A549 (cell line): ENCODE measurements around the gene TSPAN14. TPM values are rescaled to one million over a fixed set of nuclear protein-coding genes. Genes with fewer than 3 reads are reported as not detected.
"Not testable (repeated sequence)": the region's sequence is repeated elsewhere in the genome, so short reads cannot be mapped to it uniquely, and the experiment has no call there.

Experiments used
- ATAC-seq, 2 experiments: fragments of 200-7000 bp in 1 of 2; fragments of >200 bp in 1 of 2; cut with Nextera tagmentation in 1 of 2; cut with Tn5 transposase in 1 of 2; 3 replicates each; pipeline versions ENCODE4 v1.8.0 to v1.9.1; 2018 to 2020; ENCODE audit warnings: mild to moderate bottlenecking in 1 of 2, moderate library complexity in 1 of 2
- CTCF ChIA-PET: fragments of 300-600 bp; sonication (Branson Sonifier 250); formaldehyde crosslinking; extraction: SDS; loops from one replicate; lab custom pipeline; 2021; ENCODE audit warnings: antibody characterized with exemption, inconsistent platforms; lab: Yijun Ruan, JAX
- POLR2A ChIA-PET: fragments of 350-600 bp; formaldehyde crosslinking; extraction: SDS; loops from one replicate; lab custom pipeline; 2021; ENCODE audit warnings: antibody characterized with exemption, inconsistent platforms; lab: Yijun Ruan, JAX
- DNase-seq, 2 experiments: peaks; one replicate each; pipeline versions ENCODE4 v3.0.0 to v3.0.0-alpha.2; 2011 to 2016; ENCODE audit warnings: low read depth in 1 of 2, low spot score in 1 of 2
- FAIRE-seq: peaks from 2 replicates; lab custom pipeline; 2011; peaks lifted over from hg19 to GRCh38; lab: Jason Lieb, UNC
- H3K27ac ChIP-seq, 2 experiments: fragments of >200 bp; sonication (Bioruptor Twin); formaldehyde crosslinking; 3 replicates each; pipeline ENCODE4 v1.5.1; 2016 to 2017
- H3K4me1 ChIP-seq: fragments of >200 bp; sonication (Bioruptor Twin); formaldehyde crosslinking; 3 replicates; pipeline ENCODE4 v1.6.1; 2016
- H3K4me2 ChIP-seq: fragments of >200 bp; sonication (Bioruptor Twin); formaldehyde crosslinking; 3 replicates; pipeline ENCODE4 v1.6.1; 2016
- H3K4me3 ChIP-seq: fragments of >200 bp; sonication (Bioruptor Twin); formaldehyde crosslinking; 3 replicates; pipeline ENCODE4 v1.5.1; 2016
- H3K9me3 ChIP-seq: fragments of >200 bp; sonication (Bioruptor Twin); formaldehyde crosslinking; 3 replicates; pipeline ENCODE4 v1.6.1; 2016
- BHLHE40 ChIP-seq: IDR thresholded peaks from 2 replicates; pipeline ENCODE4 v1.6.1; 2012; ENCODE audit warnings: low read depth, low read length, inconsistent platforms
- CBX2 ChIP-seq: fragments of 200-600 bp; sonication (generic); IDR thresholded peaks from 2 replicates; pipeline ENCODE4 v1.6.1; 2016; ENCODE audit warnings: low read depth, mild to moderate bottlenecking, borderline replicate concordance
- CBX8 ChIP-seq: fragments of 200-600 bp; sonication (generic); IDR thresholded peaks from 2 replicates; pipeline ENCODE4 v1.6.1; 2016
- EHF ChIP-seq: fragments of 250-450 bp; sonication (Bioruptor Pico); IDR thresholded peaks from 2 replicates; pipeline ENCODE4 v1.5.0; 2020; ENCODE audit warnings: mild to moderate bottlenecking
- ELK1 ChIP-seq: fragments of 150-350 bp; IDR thresholded peaks from 2 replicates; pipeline ENCODE4 v1.6.1; 2014; ENCODE audit warnings: low read depth, mild to moderate bottlenecking, low read length
- FOSB ChIP-seq: fragments of 250-450 bp; sonication (Bioruptor Pico); IDR thresholded peaks from 2 replicates; pipeline ENCODE4 v1.5.0; 2020; ENCODE audit warnings: mild to moderate bottlenecking, moderate library complexity
- HES2 ChIP-seq: fragments of >200 bp; sonication (Bioruptor Twin); formaldehyde crosslinking; IDR thresholded peaks from 2 replicates; pipeline ENCODE4 v1.6.1; 2016
- HEYL ChIP-seq: fragments of 250-450 bp; sonication (Bioruptor Pico); IDR thresholded peaks from 2 replicates; pipeline ENCODE4 v1.8.0; 2021; ENCODE audit warnings: mild to moderate bottlenecking, moderate library complexity
- HMGXB4 ChIP-seq: fragments of 250-450 bp; sonication (Bioruptor Pico); IDR thresholded peaks from 2 replicates; pipeline ENCODE4 v1.5.0; 2021; ENCODE audit warnings: mild to moderate bottlenecking, moderate library complexity, borderline replicate concordance
- HOXA7 ChIP-seq: fragments of 250-450 bp; sonication (Bioruptor Pico); IDR thresholded peaks from 2 replicates; pipeline ENCODE4 v1.5.0; 2020; ENCODE audit warnings: mild to moderate bottlenecking, moderate library complexity
- HOXB5 ChIP-seq: fragments of 250-450 bp; sonication (Bioruptor Pico); IDR thresholded peaks from 2 replicates; pipeline ENCODE4 v1.5.0; 2020; ENCODE audit warnings: mild to moderate bottlenecking, moderate library complexity
- MAX ChIP-seq: IDR thresholded peaks from 2 replicates; pipeline ENCODE4 v1.6.1; 2012
- MAZ ChIP-seq: fragments of 150-350 bp; IDR thresholded peaks from 2 replicates; pipeline ENCODE4 v1.6.1; 2014; ENCODE audit warnings: antibody characterized with exemption, low read depth, low read length, borderline replicate concordance
- NFE2L2 ChIP-seq: fragments of 150-350 bp; conservative IDR thresholded peaks from 2 replicates; pipeline ENCODE4 v1.6.1; 2014; ENCODE audit warnings: low read length
- POLR2A ChIP-seq: IDR thresholded peaks from 2 replicates; pipeline ENCODE4 v1.6.1; 2012; ENCODE audit warnings: mild to moderate bottlenecking, low read length
- POLR2AphosphoS2 ChIP-seq: conservative IDR thresholded peaks from 2 replicates; pipeline ENCODE4 v1.6.1; 2012; ENCODE audit warnings: low read length, improper control_type of control experiment, inconsistent platforms
- RFX5 ChIP-seq: fragments of 450-650 bp; IDR thresholded peaks from 2 replicates; pipeline ENCODE4 v1.7.1; 2014; ENCODE audit warnings: antibody characterized with exemption, mild to moderate bottlenecking, moderate library complexity
- WGBS: methylation state at CpG from one replicate; pipeline ENCODE4 v1.1.6; 2017; ENCODE audit errors: missing lambda C conversion rate; 5-methylcytosine and 5-hydroxymethylcytosine counted together
- polyA plus RNA-seq, 4 experiments: library from polyadenylated mRNA; depleted of rRNA in 3 of 4; stranded (reverse); fragments of >200 nt; fragmentation: RNase III in 1 of 4; extraction: RNeasy Plus Mini Kit Qiagen cat#74134 plus additional on column Dnase treatment in 1 of 4; gene quantifications; 2 replicates in 3 of 4; 3 replicates in 1 of 4; pipeline ENCODE4 v1.2.3, GENCODE V29; 2011 to 2017
- TF ChIP-seq, protein P1 (sequence below): fragments of 250-450 bp; sonication (Bioruptor Pico); IDR thresholded peaks from 2 replicates; pipeline ENCODE4 v1.5.0; 2020; ENCODE audit warnings: low read depth, mild to moderate bottlenecking, moderate library complexity
- TF ChIP-seq, protein P2 (sequence below): fragments of 200-600 bp; sonication (generic); IDR thresholded peaks from 2 replicates; pipeline ENCODE4 v1.6.1; 2016; ENCODE audit warnings: antibody characterized with exemption, mild to moderate bottlenecking, moderate library complexity

Gene TSPAN14
- polyA plus RNA-seq, 2 of the 4 experiments (the other 2 are of a cell fraction): 87.0 to 124 TPM

DNA sequence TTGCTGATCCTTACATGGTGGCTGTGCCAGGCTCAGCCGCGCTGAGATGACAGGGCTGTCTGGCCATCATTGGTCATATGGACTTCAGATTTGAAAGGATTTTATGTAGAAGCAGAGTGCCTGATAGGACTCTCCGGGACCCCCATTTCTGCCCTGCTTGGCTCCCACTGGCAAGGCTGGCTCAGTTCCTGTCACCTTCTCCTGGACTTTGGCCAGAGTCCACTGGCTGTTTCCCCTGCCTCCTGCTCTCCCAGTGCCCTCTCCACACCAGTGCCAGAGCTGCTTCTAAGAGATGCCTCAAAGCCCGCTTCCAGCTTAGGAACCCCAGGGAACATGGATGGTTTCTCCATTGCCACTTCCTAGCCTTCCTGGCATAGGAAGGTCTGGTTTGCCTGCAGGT is 78.5 kb downstream of the TSPAN14 start:
- H3K27ac ChIP-seq: peak overlapping the region; percentile 6 to 69
- TF ChIP-seq CBX2: no peak
- no peak for TF ChIP-seq MAZ
- TF ChIP-seq RFX5: no peak
- TF ChIP-seq ELK1: no peak
- no peak for TF ChIP-seq EHF (CRISPR knock-in tag)
- TF ChIP-seq HEYL (CRISPR knock-in tag): no peak
- no peak for TF ChIP-seq CBX8
- no peak for TF ChIP-seq BHLHE40
- TF ChIP-seq HES2: no peak
- no peak for TF ChIP-seq HOXB5
- TF ChIP-seq NFE2L2: no peak
- no peak for TF ChIP-seq HOXA7
- H3K4me2 ChIP-seq: 0 out of 3 replicates have a peak overlapping the region, but pooled peaks have one; percentile 23
- DNase-seq (no peak), FAIRE-seq (no peak), ATAC-seq (no peak)
- WGBS: 91% methylated on average over 4 of the region's 4 CpGs
- H3K4me3 ChIP-seq: no peak overlapping the region
- no peaks in the 10 kb centered on the region for H3K9me3 ChIP-seq
- H3K4me1 ChIP-seq: peaks cover 48% of the 10 kb centered on the region
- CTCF ChIA-PET: interaction anchor here (1.4 to 9.3 kb wide), 3 partner anchors 25 to 150 kb away, joined by 3 to 81 read pairs (median 9); no protein-coding TSS in a partner anchor
- POLR2A ChIA-PET: no interaction called here

GRCh38 chr10:80534059-80534458 is 79.9 kb downstream of the TSPAN14 start:
- FAIRE-seq, DNase-seq, POLR2A ChIA-PET, H3K9me3 ChIP-seq, H3K4me2 ChIP-seq, CTCF ChIA-PET, H3K4me3 ChIP-seq, ATAC-seq, H3K27ac ChIP-seq: not testable (repeated sequence)
- WGBS: no CpG with 5 or more reads among the region's 25 CpGs
- peaks cover 44% of the 10 kb centered on the region for H3K4me1 ChIP-seq

- H3K4me2 ChIP-seq, H3K27ac ChIP-seq, ATAC-seq, POLR2A ChIA-PET, CTCF ChIA-PET, H3K4me3 ChIP-seq, FAIRE-seq, H3K9me3 ChIP-seq, DNase-seq: not testable (repeated sequence)
- WGBS: no CpG with 5 or more reads among the region's 30 CpGs
- peaks cover 38% of the 10 kb centered on the region for H3K4me1 ChIP-seq
Observed at GRCh38 chr10:80534646-80535045, 80.5 kb downstream of the TSPAN14 start.

DNA sequence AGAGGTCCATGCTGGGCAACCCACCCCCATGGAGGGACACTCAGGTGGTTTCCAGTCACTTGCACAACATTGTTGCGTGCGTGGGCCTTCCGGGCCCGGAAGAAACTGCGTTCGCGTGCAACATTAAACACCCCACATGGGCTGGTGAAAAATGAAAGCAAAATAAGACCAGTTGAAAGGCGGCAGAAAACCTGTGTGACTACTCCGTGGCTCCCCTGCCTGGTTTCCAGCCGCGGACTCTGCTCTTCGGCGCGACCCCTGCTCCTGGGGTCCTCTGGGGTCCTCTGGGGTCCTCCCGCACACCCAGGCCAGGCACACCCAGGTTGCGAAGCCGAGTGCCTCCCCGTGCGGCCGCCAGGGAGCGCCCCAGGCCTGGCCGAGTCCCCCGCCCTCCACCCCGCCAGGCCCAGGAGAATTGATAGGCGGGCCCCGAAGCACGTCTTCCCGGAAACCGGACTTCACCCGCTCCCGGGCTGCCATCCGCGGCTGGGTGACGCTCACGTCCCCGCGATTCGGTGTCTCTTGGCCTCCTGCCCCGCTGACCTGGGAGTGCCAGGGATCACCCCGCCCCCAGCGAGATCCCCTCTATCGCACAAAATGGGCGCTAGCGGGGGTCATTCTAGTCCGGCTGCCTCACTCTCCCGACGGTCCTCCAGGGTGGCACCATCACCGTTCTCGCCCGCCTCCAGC is 81.7 kb downstream of the TSPAN14 start:
- H3K4me1 ChIP-seq: peaks cover 27% of the 10 kb centered on the region
- peak overlapping the region; percentile 79 to 97 for H3K27ac ChIP-seq
- ChIA-PET CTCF (interaction anchor here (0.6 to 2.7 kb wide), 21 partner anchors 11 to 153 kb away, joined by 3 to 33 read pairs (median 4); partner anchors contain the start of gene PRXL2A), POLR2A (interaction anchor here (0.6 kb wide), 1 partner anchor 15 kb away, joined by 3 read pairs; no protein-coding TSS in a partner anchor)
- FAIRE-seq (no peak), DNase-seq (peak; percentile 82 to 89), ATAC-seq (peak; percentile 92 to 96)
- no peaks in the 10 kb centered on the region for H3K9me3 ChIP-seq
- H3K4me3 ChIP-seq: peak overlapping the region; percentile 56
- peak overlapping the region; percentile 85 for H3K4me2 ChIP-seq
- WGBS: 1% methylated on average over 31 of the region's 50 CpGs
- TF ChIP-seq HMGXB4 (CRISPR knock-in tag) (peak; percentile 57; the same call in 1 of the 2 replicates), MAX (peak; percentile 72; the same call in 1 of the 2 replicates), EHF (CRISPR knock-in tag) (no peak), POLR2A (peak; percentile 81), POLR2AphosphoS2 (no peak), BHLHE40 (no peak), HEYL (CRISPR knock-in tag) (no peak), FOSB (CRISPR knock-in tag) (no peak)
- TF ChIP-seq, protein P1, sequence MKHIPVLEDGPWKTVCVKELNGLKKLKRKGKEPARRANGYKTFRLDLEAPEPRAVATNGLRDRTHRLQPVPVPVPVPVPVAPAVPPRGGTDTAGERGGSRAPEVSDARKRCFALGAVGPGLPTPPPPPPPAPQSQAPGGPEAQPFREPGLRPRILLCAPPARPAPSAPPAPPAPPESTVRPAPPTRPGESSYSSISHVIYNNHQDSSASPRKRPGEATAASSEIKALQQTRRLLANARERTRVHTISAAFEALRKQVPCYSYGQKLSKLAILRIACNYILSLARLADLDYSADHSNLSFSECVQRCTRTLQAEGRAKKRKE: 0 out of 2 replicates have a peak, but pooled peaks have one; percentile 27
- TF ChIP-seq, protein P2, sequence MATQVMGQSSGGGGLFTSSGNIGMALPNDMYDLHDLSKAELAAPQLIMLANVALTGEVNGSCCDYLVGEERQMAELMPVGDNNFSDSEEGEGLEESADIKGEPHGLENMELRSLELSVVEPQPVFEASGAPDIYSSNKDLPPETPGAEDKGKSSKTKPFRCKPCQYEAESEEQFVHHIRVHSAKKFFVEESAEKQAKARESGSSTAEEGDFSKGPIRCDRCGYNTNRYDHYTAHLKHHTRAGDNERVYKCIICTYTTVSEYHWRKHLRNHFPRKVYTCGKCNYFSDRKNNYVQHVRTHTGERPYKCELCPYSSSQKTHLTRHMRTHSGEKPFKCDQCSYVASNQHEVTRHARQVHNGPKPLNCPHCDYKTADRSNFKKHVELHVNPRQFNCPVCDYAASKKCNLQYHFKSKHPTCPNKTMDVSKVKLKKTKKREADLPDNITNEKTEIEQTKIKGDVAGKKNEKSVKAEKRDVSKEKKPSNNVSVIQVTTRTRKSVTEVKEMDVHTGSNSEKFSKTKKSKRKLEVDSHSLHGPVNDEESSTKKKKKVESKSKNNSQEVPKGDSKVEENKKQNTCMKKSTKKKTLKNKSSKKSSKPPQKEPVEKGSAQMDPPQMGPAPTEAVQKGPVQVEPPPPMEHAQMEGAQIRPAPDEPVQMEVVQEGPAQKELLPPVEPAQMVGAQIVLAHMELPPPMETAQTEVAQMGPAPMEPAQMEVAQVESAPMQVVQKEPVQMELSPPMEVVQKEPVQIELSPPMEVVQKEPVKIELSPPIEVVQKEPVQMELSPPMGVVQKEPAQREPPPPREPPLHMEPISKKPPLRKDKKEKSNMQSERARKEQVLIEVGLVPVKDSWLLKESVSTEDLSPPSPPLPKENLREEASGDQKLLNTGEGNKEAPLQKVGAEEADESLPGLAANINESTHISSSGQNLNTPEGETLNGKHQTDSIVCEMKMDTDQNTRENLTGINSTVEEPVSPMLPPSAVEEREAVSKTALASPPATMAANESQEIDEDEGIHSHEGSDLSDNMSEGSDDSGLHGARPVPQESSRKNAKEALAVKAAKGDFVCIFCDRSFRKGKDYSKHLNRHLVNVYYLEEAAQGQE: no peak
